Measurements from ENCODE around the gene ACP7. TPM values are rescaled to one million over a fixed set of nuclear protein-coding genes. Genes with fewer than 3 reads are reported as not detected.

ACP7 gene
- total and polyA plus RNA-seq, 2 of the 8 experiments (the other 6 are each of a cell fraction or from before 2014, with no cell fraction given) = 0.27 to 0.50 TPM

DNA sequence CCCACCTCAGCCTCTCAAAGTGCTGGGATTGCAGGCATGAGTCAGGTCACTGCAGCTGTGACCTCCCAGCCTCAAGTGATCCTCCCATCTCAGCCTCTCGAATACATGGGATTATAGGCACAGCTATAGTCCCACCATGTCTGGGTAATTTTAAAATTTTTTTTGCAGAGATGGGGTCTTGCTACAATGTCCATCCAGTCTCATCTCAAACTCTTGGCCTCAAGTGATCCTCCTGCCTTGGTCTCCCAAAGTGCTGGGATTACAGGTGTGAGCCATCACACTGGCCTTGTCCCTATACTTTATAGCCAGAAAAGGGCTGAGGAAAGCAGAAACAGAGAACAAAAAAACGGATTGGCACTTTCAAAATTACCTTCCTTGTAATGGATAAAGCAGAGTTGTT, 47.0 kb upstream of the ACP7 start:
- Histone ChIP-seq H4K8ac (ENCODE audit: extremely low read depth, insufficient read depth, low read length) (no peak overlapping the region), H3K27me3 (replicated peaks in 1 of 4; ENCODE audit: control insufficient read depth in 3 of 4, extremely low read depth in 1 of 4, insufficient read depth in 3 of 4, low read length in 3 of 4) (0 out of 7 replicates have a peak, but pooled peaks cover 0 to 2% (median 0%) of the 10 kb centered on the region in 4 experiments), H2BK5ac (ENCODE audit: low read depth, low read length) (no peak overlapping the region), H3K79me1 (ENCODE audit: low read depth, low read length) (no peaks in the 10 kb centered on the region), H2BK20ac (ENCODE audit: low read length) (no peak overlapping the region), H3K27ac (ENCODE audit: low read depth, low read length) (no peak overlapping the region), H3K23ac (ENCODE audit: insufficient read length) (no peak overlapping the region), H2AK5ac (ENCODE audit: low read depth, low read length) (no peak overlapping the region), H3K4ac (replicated peaks; ENCODE audit: insufficient read length, low read depth, low read length) (no peak overlapping the region), H3K9me3 (ENCODE audit: insufficient read depth in 2 of 2, low read depth in 1 of 2, low read length in 1 of 2) (no peaks in the 10 kb centered on the region), H3K23me2 (ENCODE audit: low read depth, low read length) (0 out of 2 replicates have a peak, but pooled peaks cover 2% of the 10 kb centered on the region), H3K18ac (ENCODE audit: extremely low read depth, low read length) (no peak overlapping the region), H3K79me2 (ENCODE audit: control insufficient read depth in 1 of 2, insufficient read depth in 2 of 2, low read length in 2 of 2) (no peaks in the 10 kb centered on the region), H2BK12ac (ENCODE audit: low read depth, low read length) (no peak overlapping the region), H4K5ac (ENCODE audit: insufficient read length, low read depth, low read length) (no peak overlapping the region), H3K4me1 (replicated peaks in 1 of 4; ENCODE audit: control insufficient read depth in 3 of 4, insufficient read depth in 4 of 4, low read length in 3 of 4) (peaks cover 0 to 4% (median under 1%) of the 10 kb centered on the region in 4 experiments; a peak in 4 of 7 replicates), H3K4me2 (ENCODE audit: insufficient read depth in 1 of 2, low read depth in 2 of 2, low read length in 2 of 2) (no peak overlapping the region), H4K91ac (replicated peaks; ENCODE audit: insufficient read length, low read length) (no peak overlapping the region), H4K20me1 (replicated peaks in 1 of 2; ENCODE audit: control insufficient read depth in 1 of 2, insufficient read depth in 2 of 2, low read length in 2 of 2) (no peaks in the 10 kb centered on the region), H3K9ac (replicated peaks in 1 of 4; ENCODE audit: extremely low read depth in 1 of 4, low read depth in 3 of 4, low read length in 3 of 4) (no peak overlapping the region), H3K36me3 (ENCODE audit: control insufficient read depth in 2 of 4, insufficient read depth in 4 of 4, low read length in 3 of 4) (no peaks in the 10 kb centered on the region), H2BK15ac (ENCODE audit: low read length) (no peak overlapping the region), H3K14ac (ENCODE audit: insufficient read length) (no peak overlapping the region), H3K4me3 (ENCODE audit: extremely low read depth in 1 of 4, insufficient read depth in 2 of 4, low read depth in 3 of 4, low read length in 4 of 4) (no peak overlapping the region), H2BK120ac (replicated peaks; ENCODE audit: low read depth, low read length) (no peak overlapping the region), H2AFZ (ENCODE audit: low read length) (no peak overlapping the region), H3K56ac (replicated peaks; ENCODE audit: insufficient read length, low read depth, low read length) (no peak overlapping the region)
- TF ChIP-seq SP2 (IDR thresholded peaks at IDR 0.05; ENCODE audit: low read length) (no peak), RBBP5 (IDR thresholded peaks at IDR 0.05; ENCODE audit: borderline replicate concordance, low read depth, low read length) (no peak), BCL11A (IDR thresholded peaks at IDR 0.05; ENCODE audit: low read depth in 2 of 2, low read length in 2 of 2) (no peak), TAF1 (IDR thresholded peaks at IDR 0.05; ENCODE audit: low read depth, low read length) (no peak), SP1 (IDR thresholded peaks at IDR 0.05; ENCODE audit: low read depth, low read length) (no peak), ATF3 (IDR thresholded peaks at IDR 0.05; ENCODE audit: insufficient read depth, low read depth, low read length) (no peak), NRF1 (IDR thresholded peaks at IDR 0.05; ENCODE audit: low read depth, low read length) (no peak), SUZ12 (IDR thresholded peaks at IDR 0.05; ENCODE audit: low read length) (no peak), KDM5A (IDR thresholded peaks at IDR 0.05; ENCODE audit: low read length) (no peak), POLR2AphosphoS5 (IDR thresholded peaks at IDR 0.05; ENCODE audit: low read depth, low read length) (no peak)
- ChIA-PET CTCF (ENCODE audit: partially characterized antibody) (interaction anchor here (0.5 to 4.9 kb wide), 10 partner anchors 15 to 205 kb away, joined by 3 to 23 read pairs (median 4); no protein-coding TSS in a partner anchor), POLR2A (ENCODE audit: partially characterized antibody) (interaction anchor here (0.8 to 1.3 kb wide), 2 partner anchors 69 to 83 kb away, joined by 3 to 5 read pairs; no protein-coding TSS in a partner anchor)
- FAIRE-seq = no peak
- WGBS, 2 experiments (ENCODE audit: extremely low coverage in 1 of 2, insufficient coverage in 1 of 2, insufficient read length in 1 of 2, insufficient replicate concordance in 2 of 2, low coverage in 1 of 2, low lambda C conversion rate in 2 of 2, missing lambda C conversion rate in 1 of 2) = 68% methylated on average over 2 of the region's 2 CpGs; no CpG with 5 or more reads in 1 of the 2 experiments
- no peak for DNase-seq (ENCODE audit: low read depth in 1 of 2, low spot score in 2 of 2)
